ENCODE measurements around the gene KIAA1328.

Gene KIAA1328

GRCh38 chr18:36828157-36828629, 734 bp upstream of the KIAA1328 start:
- Histone ChIP-seq H3K36me3 (ENCODE audit: insufficient read depth, low read length) (peaks cover under 1% of the 10 kb centered on the region), H3K4me2 (ENCODE audit: low read length) (peak overlapping the region; percentile 96), H3K4me1 (ENCODE audit: control insufficient read depth, insufficient read depth, low read length) (peaks cover 27% of the 10 kb centered on the region), H3K9me3 (replicated peaks; ENCODE audit: low read length) (no peaks in the 10 kb centered on the region), H3K9ac (ENCODE audit: low read depth, low read length) (peak overlapping the region; percentile 81), H3K27me3 (ENCODE audit: control insufficient read depth, insufficient read depth, low read length) (no peaks in the 10 kb centered on the region), H3K4me3 (ENCODE audit: low read length) (peak overlapping the region; percentile 81)

- H3K36me3 ChIP-seq (ENCODE audit: insufficient read depth, low read length) = no peaks in the 10 kb centered on the region
- H3K9ac ChIP-seq (ENCODE audit: low read depth, low read length) = peak overlapping the region; percentile 81
- H3K27me3 ChIP-seq (ENCODE audit: control insufficient read depth, insufficient read depth, low read length) = no peaks in the 10 kb centered on the region
- peak overlapping the region; percentile 96 for H3K4me2 ChIP-seq (ENCODE audit: low read length)
- peaks cover 27% of the 10 kb centered on the region for H3K4me1 ChIP-seq (ENCODE audit: control insufficient read depth, insufficient read depth, low read length)
- no peaks in the 10 kb centered on the region for H3K9me3 ChIP-seq (replicated peaks; ENCODE audit: low read length)
- peak overlapping the region; percentile 81 for H3K4me3 ChIP-seq (ENCODE audit: low read length)
These were observed 633 bp downstream of the KIAA1328 start for GRCh38 chr18:36829362-36830157.

GRCh38 chr18:36830158-36830495, 1.2 kb downstream of the KIAA1328 start:
- Histone ChIP-seq H3K4me2 (ENCODE audit: low read length) (peak overlapping the region; percentile 96), H3K9ac (ENCODE audit: low read depth, low read length) (no peak overlapping the region), H3K4me3 (ENCODE audit: low read length) (peak overlapping the region; percentile 81), H3K27me3 (ENCODE audit: control insufficient read depth, insufficient read depth, low read length) (no peaks in the 10 kb centered on the region), H3K4me1 (ENCODE audit: control insufficient read depth, insufficient read depth, low read length) (peaks cover 27% of the 10 kb centered on the region), H3K9me3 (replicated peaks; ENCODE audit: low read length) (no peaks in the 10 kb centered on the region), H3K36me3 (ENCODE audit: insufficient read depth, low read length) (no peaks in the 10 kb centered on the region)

GRCh38 chr18:36831139-36831538, 2.2 kb downstream of the KIAA1328 start:
- no peaks in the 10 kb centered on the region for H3K36me3 ChIP-seq (ENCODE audit: insufficient read depth, low read length)
- H3K4me3 ChIP-seq (ENCODE audit: low read length) = no peak overlapping the region
- H3K4me1 ChIP-seq (ENCODE audit: control insufficient read depth, insufficient read depth, low read length) = peaks cover 27% of the 10 kb centered on the region
- H3K9ac ChIP-seq (ENCODE audit: low read depth, low read length) = no peak overlapping the region
- H3K4me2 ChIP-seq (ENCODE audit: low read length) = peak overlapping the region; percentile 24
- no peaks in the 10 kb centered on the region for H3K9me3 ChIP-seq (replicated peaks; ENCODE audit: low read length)
- no peaks in the 10 kb centered on the region for H3K27me3 ChIP-seq (ENCODE audit: control insufficient read depth, insufficient read depth, low read length)

GRCh38 chr18:36833120-36833519, 4.2 kb downstream of the KIAA1328 start:
- no peak overlapping the region for H3K4me2 ChIP-seq (ENCODE audit: low read length)
- H3K36me3 ChIP-seq (ENCODE audit: insufficient read depth, low read length) = no peaks in the 10 kb centered on the region
- no peaks in the 10 kb centered on the region for H3K9me3 ChIP-seq (replicated peaks; ENCODE audit: low read length)
- H3K4me1 ChIP-seq (ENCODE audit: control insufficient read depth, insufficient read depth, low read length) = peaks cover 20% of the 10 kb centered on the region
- H3K27me3 ChIP-seq (ENCODE audit: control insufficient read depth, insufficient read depth, low read length) = no peaks in the 10 kb centered on the region
- H3K4me3 ChIP-seq (ENCODE audit: low read length) = no peak overlapping the region
- no peak overlapping the region for H3K9ac ChIP-seq (ENCODE audit: low read depth, low read length)

GRCh38 chr18:36835927-36836326, 7.0 kb downstream of the KIAA1328 start:
- no peak overlapping the region for H3K4me2 ChIP-seq (ENCODE audit: low read length)
- H3K36me3 ChIP-seq (ENCODE audit: insufficient read depth, low read length) = no peaks in the 10 kb centered on the region
- H3K27me3 ChIP-seq (ENCODE audit: control insufficient read depth, insufficient read depth, low read length) = no peaks in the 10 kb centered on the region
- H3K9me3 ChIP-seq (replicated peaks; ENCODE audit: low read length) = no peaks in the 10 kb centered on the region
- H3K4me3 ChIP-seq (ENCODE audit: low read length) = no peak overlapping the region
- H3K4me1 ChIP-seq (ENCODE audit: control insufficient read depth, insufficient read depth, low read length) = peaks cover 10% of the 10 kb centered on the region
- H3K9ac ChIP-seq (ENCODE audit: low read depth, low read length) = no peak overlapping the region

- H3K9me3 ChIP-seq (replicated peaks; ENCODE audit: low read length) = no peaks in the 10 kb centered on the region
- no peak overlapping the region for H3K4me3 ChIP-seq (ENCODE audit: low read length)
- H3K27me3 ChIP-seq (ENCODE audit: control insufficient read depth, insufficient read depth, low read length) = no peaks in the 10 kb centered on the region
- no peaks in the 10 kb centered on the region for H3K36me3 ChIP-seq (ENCODE audit: insufficient read depth, low read length)
- H3K4me2 ChIP-seq (ENCODE audit: low read length) = no peak overlapping the region
- no peak overlapping the region for H3K9ac ChIP-seq (ENCODE audit: low read depth, low read length)
- no peaks in the 10 kb centered on the region for H3K4me1 ChIP-seq (ENCODE audit: control insufficient read depth, insufficient read depth, low read length)
These were observed 10.9 kb downstream of the KIAA1328 start for GRCh38 chr18:36839835-36840234.

GRCh38 chr18:36843199-36843598, 14.3 kb downstream of the KIAA1328 start:
- H3K36me3 ChIP-seq (ENCODE audit: insufficient read depth, low read length) = no peaks in the 10 kb centered on the region
- no peaks in the 10 kb centered on the region for H3K4me1 ChIP-seq (ENCODE audit: control insufficient read depth, insufficient read depth, low read length)
- no peak overlapping the region for H3K4me3 ChIP-seq (ENCODE audit: low read length)
- no peaks in the 10 kb centered on the region for H3K27me3 ChIP-seq (ENCODE audit: control insufficient read depth, insufficient read depth, low read length)
- H3K9ac ChIP-seq (ENCODE audit: low read depth, low read length) = no peak overlapping the region
- H3K9me3 ChIP-seq (replicated peaks; ENCODE audit: low read length) = no peaks in the 10 kb centered on the region
- H3K4me2 ChIP-seq (ENCODE audit: low read length) = no peak overlapping the region

- Histone ChIP-seq H3K9ac (ENCODE audit: low read depth, low read length) (no peak overlapping the region), H3K36me3 (ENCODE audit: insufficient read depth, low read length) (no peaks in the 10 kb centered on the region), H3K4me1 (ENCODE audit: control insufficient read depth, insufficient read depth, low read length) (no peaks in the 10 kb centered on the region), H3K9me3 (replicated peaks; ENCODE audit: low read length) (no peaks in the 10 kb centered on the region), H3K4me2 (ENCODE audit: low read length) (no peak overlapping the region), H3K27me3 (ENCODE audit: control insufficient read depth, insufficient read depth, low read length) (no peaks in the 10 kb centered on the region), H3K4me3 (ENCODE audit: low read length) (no peak overlapping the region)
These were observed 14.9 kb downstream of the KIAA1328 start for GRCh38 chr18:36843784-36844183.

- H3K4me3 ChIP-seq (ENCODE audit: low read length) = no peak overlapping the region
- H3K4me2 ChIP-seq (ENCODE audit: low read length) = no peak overlapping the region
- no peaks in the 10 kb centered on the region for H3K9me3 ChIP-seq (replicated peaks; ENCODE audit: low read length)
- H3K27me3 ChIP-seq (ENCODE audit: control insufficient read depth, insufficient read depth, low read length) = no peaks in the 10 kb centered on the region
- H3K4me1 ChIP-seq (ENCODE audit: control insufficient read depth, insufficient read depth, low read length) = peaks cover 6% of the 10 kb centered on the region
- no peak overlapping the region for H3K9ac ChIP-seq (ENCODE audit: low read depth, low read length)
- H3K36me3 ChIP-seq (ENCODE audit: insufficient read depth, low read length) = no peaks in the 10 kb centered on the region
These were observed 19.7 kb downstream of the KIAA1328 start for GRCh38 chr18:36848609-36849008.

- Histone ChIP-seq H3K9ac (ENCODE audit: low read depth, low read length) (no peak overlapping the region), H3K4me1 (ENCODE audit: control insufficient read depth, insufficient read depth, low read length) (peaks cover 6% of the 10 kb centered on the region), H3K9me3 (replicated peaks; ENCODE audit: low read length) (no peaks in the 10 kb centered on the region), H3K4me3 (ENCODE audit: low read length) (no peak overlapping the region), H3K27me3 (ENCODE audit: control insufficient read depth, insufficient read depth, low read length) (no peaks in the 10 kb centered on the region), H3K36me3 (ENCODE audit: insufficient read depth, low read length) (no peaks in the 10 kb centered on the region), H3K4me2 (ENCODE audit: low read length) (no peak overlapping the region)
These were observed 20.5 kb downstream of the KIAA1328 start for GRCh38 chr18:36849288-36850006.
